Peyer's patch (tissue), 4 donors: ENCODE results near the gene MBD3L3. TPM values are rescaled to one million over a fixed set of nuclear protein-coding genes. Genes with fewer than 3 reads are reported as not detected.
A peak's percentile ranks its signal among the peaks of the same experiment; 100 is the strongest.
"Not testable (repeated sequence)": the region's sequence is repeated elsewhere in the genome, so short reads cannot be mapped to it uniquely, and the experiment has no call there.

Experiments
- DNase-seq, 3 donors: peaks; one replicate each; pipeline ENCODE4 v3.0.0-alpha.2; 2017 to 2019
- H3K27ac ChIP-seq, 4 donors: fragments of 200-600 bp; sonication (generic); one replicate each; pipeline ENCODE4 v1.5.1; 2016 to 2019
- H3K27me3 ChIP-seq, 2 donors: fragments of 200-600 bp; sonication (generic); one replicate each; pipeline ENCODE4 v1.5.1; 2019
- H3K36me3 ChIP-seq, 3 donors: fragments of 200-600 bp; sonication (generic); one replicate each; pipeline ENCODE4 v1.5.1; 2016 to 2019
- H3K4me1 ChIP-seq, 4 donors: fragments of 200-600 bp; sonication (generic); one replicate each; pipeline ENCODE4 v1.5.1; 2016 to 2019
- H3K4me3 ChIP-seq, 4 donors: fragments of 200-600 bp; sonication (generic); 1 replicate in 3 of 4; 2 replicates in 1 of 4; pipeline ENCODE4 v1.5.1; 2016 to 2019; ENCODE audit warnings: mild to moderate bottlenecking in 1 of 4
- H3K9me3 ChIP-seq, 4 donors: fragments of 200-600 bp; sonication (generic); one replicate each; pipeline ENCODE4 v1.5.1; 2016 to 2019; ENCODE audit warnings: mild to moderate bottlenecking in 1 of 4
- CTCF ChIP-seq, 6 experiments: fragments of 450-650 bp in 4 of 6; fragments of 200-600 bp in 2 of 6; sonication (generic) in 1 of 6; IDR thresholded peaks; one replicate each; pipeline ENCODE4 v1.5.1; 2017 to 2019; ENCODE audit warnings: antibody characterized with exemption in 6 of 6, mild to moderate bottlenecking in 3 of 6, moderate library complexity in 1 of 6
- POLR2A ChIP-seq, 2 donors: fragments of 450-650 bp; IDR thresholded peaks; one replicate each; pipeline ENCODE4 v1.5.1; 2017; ENCODE audit warnings: antibody characterized with exemption in 2 of 2, mild to moderate bottlenecking in 2 of 2, moderate library complexity in 2 of 2
- total RNA-seq, 4 donors: library from RNA; depleted of rRNA; stranded (reverse); fragments of >200 nt; gene quantifications; one replicate each; pipeline ENCODE4 v1.1.0, GENCODE V29; 2016

The MBD3L3 gene
- total RNA-seq, 4 donors from 2014 or later: not detected

GRCh38 chr19:7068599-7068998 is 10.1 kb upstream of the MBD3L3 start:
- peak overlapping the region in 2 of 4 donors; percentile 79 for H3K4me3 ChIP-seq
- H3K4me1 ChIP-seq: peaks cover 0 to 10% (median 7%) of the 10 kb centered on the region in 4 donors
- no peak for DNase-seq
- H3K27me3 ChIP-seq: no peaks in the 10 kb centered on the region
- H3K36me3 ChIP-seq: peaks cover 0 to 30% (median 0%) of the 10 kb centered on the region in 3 donors
- no peaks in the 10 kb centered on the region for H3K9me3 ChIP-seq
- TF ChIP-seq CTCF (IDR thresholded peaks at IDR 0.05): no peak
- no peak for TF ChIP-seq POLR2A (IDR thresholded peaks at IDR 0.05)
- peak overlapping the region in 3 of 4 donors; percentile 71 to 88 (median 80) for H3K27ac ChIP-seq

GRCh38 chr19:7067716-7068115 is 9.2 kb upstream of the MBD3L3 start:
- H3K27ac ChIP-seq: no peak overlapping the region
- peaks cover 0 to 21% (median 0%) of the 10 kb centered on the region in 3 donors for H3K36me3 ChIP-seq
- no peak overlapping the region for H3K4me3 ChIP-seq
- no peak for DNase-seq
- peaks cover 0 to 10% (median 7%) of the 10 kb centered on the region in 4 donors for H3K4me1 ChIP-seq
- no peaks in the 10 kb centered on the region for H3K27me3 ChIP-seq
- no peak for TF ChIP-seq CTCF (IDR thresholded peaks at IDR 0.05)
- TF ChIP-seq POLR2A (IDR thresholded peaks at IDR 0.05): no peak
- no peaks in the 10 kb centered on the region for H3K9me3 ChIP-seq

GRCh38 chr19:7067122-7067521 is 8.6 kb upstream of the MBD3L3 start:
- not testable (repeated sequence) for H3K4me3 ChIP-seq, H3K27me3 ChIP-seq, H3K9me3 ChIP-seq, H3K4me1 ChIP-seq, H3K27ac ChIP-seq
- peaks cover 0 to 15% (median 0%) of the 10 kb centered on the region in 3 donors for H3K36me3 ChIP-seq
- peak in 2 of 3 donors; percentile 53 to 61 for DNase-seq
- TF ChIP-seq CTCF (IDR thresholded peaks at IDR 0.05): peak in 3 of 6 experiments; percentile 19 to 38 (median 30)

- no peaks in the 10 kb centered on the region for H3K9me3 ChIP-seq
- H3K4me1 ChIP-seq: no peaks in the 10 kb centered on the region
- no peaks in the 10 kb centered on the region for H3K36me3 ChIP-seq
- TF ChIP-seq POLR2A (IDR thresholded peaks at IDR 0.05): no peak
- no peak for TF ChIP-seq CTCF (IDR thresholded peaks at IDR 0.05)
- H3K27me3 ChIP-seq: no peaks in the 10 kb centered on the region
- H3K4me3 ChIP-seq: no peak overlapping the region
- no peak overlapping the region for H3K27ac ChIP-seq
- DNase-seq: no peak
Observed at GRCh38 chr19:7063764-7064418, 5.4 kb upstream of the MBD3L3 start.

GRCh38 chr19:7063339-7063738 is 4.9 kb upstream of the MBD3L3 start:
- no peak for TF ChIP-seq CTCF (IDR thresholded peaks at IDR 0.05)
- TF ChIP-seq POLR2A (IDR thresholded peaks at IDR 0.05): no peak
- Histone ChIP-seq H3K4me3 (no peak overlapping the region), H3K4me1 (no peaks in the 10 kb centered on the region), H3K27me3 (no peaks in the 10 kb centered on the region), H3K9me3 (no peaks in the 10 kb centered on the region), H3K27ac (no peak overlapping the region), H3K36me3 (no peaks in the 10 kb centered on the region)
- DNase-seq: no peak

- H3K4me1 ChIP-seq, H3K4me3 ChIP-seq, H3K9me3 ChIP-seq, H3K36me3 ChIP-seq, DNase-seq, H3K27me3 ChIP-seq, H3K27ac ChIP-seq: not testable (repeated sequence)
Observed at GRCh38 chr19:7059977-7060376, 1.5 kb upstream of the MBD3L3 start.

GRCh38 chr19:7056371-7056770 is 2.1 kb downstream of the MBD3L3 start:
- not testable (repeated sequence) for H3K9me3 ChIP-seq, H3K27me3 ChIP-seq, H3K27ac ChIP-seq, H3K36me3 ChIP-seq, H3K4me3 ChIP-seq, DNase-seq, H3K4me1 ChIP-seq

GRCh38 chr19:7055679-7056078 is 2.8 kb downstream of the MBD3L3 start:
- H3K27me3 ChIP-seq, H3K27ac ChIP-seq, H3K4me3 ChIP-seq, H3K4me1 ChIP-seq, H3K36me3 ChIP-seq, DNase-seq, H3K9me3 ChIP-seq: not testable (repeated sequence)

- not testable (repeated sequence) for H3K27me3 ChIP-seq, H3K4me1 ChIP-seq, H3K36me3 ChIP-seq, H3K4me3 ChIP-seq, H3K27ac ChIP-seq, H3K9me3 ChIP-seq, DNase-seq
Observed at GRCh38 chr19:7054635-7055368, 3.7 kb downstream of the MBD3L3 start.
